ENCODE measurements around the gene DNAI4.
A peak's percentile ranks its signal among the peaks of the same experiment; 100 is the strongest.
"Not testable (repeated sequence)": the region's sequence is repeated elsewhere in the genome, so short reads cannot be mapped to it uniquely, and the experiment has no call there.

DNAI4 gene

DNA sequence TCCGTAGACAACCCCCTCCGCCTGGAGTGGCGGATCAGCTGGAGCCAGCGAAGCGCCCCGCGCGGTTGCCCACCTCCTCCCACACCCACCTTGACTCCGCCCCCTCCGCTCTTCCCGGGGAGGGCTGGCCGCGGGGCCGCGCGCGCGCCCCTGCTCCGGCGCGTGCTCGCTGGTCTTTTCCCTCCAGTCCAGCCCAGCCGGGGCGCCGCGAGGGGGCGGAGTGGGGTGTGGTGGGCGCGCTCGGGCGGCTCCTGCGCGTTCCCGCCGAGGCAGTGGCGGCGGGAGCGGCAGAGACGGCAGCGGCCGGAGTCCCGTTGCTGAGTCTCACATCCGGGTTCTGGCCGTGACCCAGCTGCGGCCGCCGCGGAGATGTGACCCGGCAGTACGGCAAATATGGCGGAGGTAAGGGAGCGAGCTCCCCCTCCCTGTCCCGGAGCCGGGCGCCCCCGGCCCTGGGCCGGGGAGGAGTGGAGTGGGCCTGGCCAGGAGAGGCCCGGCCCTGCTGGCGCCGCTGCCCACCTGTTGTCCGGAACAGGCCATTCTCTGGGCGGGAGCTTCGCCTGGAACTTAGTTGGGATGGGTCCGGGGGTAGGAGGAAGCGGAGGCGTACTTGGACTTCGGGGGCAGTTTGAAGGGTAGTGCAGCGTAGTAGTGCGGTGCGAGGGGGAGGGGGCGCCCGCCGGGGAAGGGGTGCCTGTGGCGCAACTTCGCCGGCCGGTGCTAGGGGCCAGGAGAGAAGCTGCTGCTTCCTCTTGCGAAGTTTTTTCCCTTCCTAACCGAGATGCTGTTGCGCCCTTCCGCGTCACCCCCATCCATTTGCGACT lies 5.6 kb upstream of the DNAI4 start:
- peak; percentile 65 for DNase-seq (ENCODE audit: insufficient read length, low spot score)
- peak; percentile 78 for FAIRE-seq

DNA sequence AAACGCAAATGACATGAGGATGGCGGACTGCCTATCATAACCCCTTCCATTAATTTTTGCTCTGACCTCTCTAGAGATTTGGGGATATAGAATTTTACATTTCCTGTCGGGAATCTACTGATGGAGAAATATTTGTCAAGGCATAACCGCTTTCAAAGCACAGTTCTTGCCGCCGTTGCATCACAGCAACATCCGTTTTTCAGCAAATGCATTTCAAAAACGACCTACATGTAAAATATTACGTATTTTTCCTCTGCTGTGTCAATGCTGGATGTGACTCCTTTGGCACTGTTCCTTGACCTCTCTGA lies 5.0 kb upstream of the DNAI4 start:
- FAIRE-seq, result peak; percentile 18
- DNase-seq (ENCODE audit: insufficient read length, low spot score), result no peak

- FAIRE-seq (peak; percentile 31), DNase-seq (ENCODE audit: insufficient read length, low spot score) (no peak)
These were observed 4.6 kb upstream of the DNAI4 start for GRCh38 chr1:66929146-66929688.

DNA sequence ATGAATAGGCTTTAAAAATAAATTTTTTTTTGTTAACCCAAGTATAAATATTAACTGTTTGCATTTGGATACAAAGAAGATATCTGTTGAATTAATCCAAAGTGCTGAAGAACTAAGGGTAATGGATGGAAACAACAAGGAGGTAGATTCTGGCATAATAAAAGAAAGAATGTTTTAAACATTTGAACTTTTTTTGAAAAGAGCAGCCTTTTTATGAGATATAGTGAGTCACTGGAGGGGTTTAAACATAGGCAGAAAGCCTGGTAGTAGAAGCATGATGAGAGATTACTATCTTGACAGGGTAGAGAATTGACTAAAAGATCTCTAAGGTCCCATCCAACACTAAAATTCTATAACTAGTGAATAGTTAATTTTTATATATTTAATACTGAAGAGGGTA lies 2.9 kb upstream of the DNAI4 start:
- no peak for DNase-seq (ENCODE audit: insufficient read length, low spot score)
- FAIRE-seq, result no peak

GRCh38 chr1:66925944-66926343 lies 1.3 kb upstream of the DNAI4 start:
- DNase-seq (ENCODE audit: insufficient read length, low spot score) (no peak), FAIRE-seq (no peak)

DNA sequence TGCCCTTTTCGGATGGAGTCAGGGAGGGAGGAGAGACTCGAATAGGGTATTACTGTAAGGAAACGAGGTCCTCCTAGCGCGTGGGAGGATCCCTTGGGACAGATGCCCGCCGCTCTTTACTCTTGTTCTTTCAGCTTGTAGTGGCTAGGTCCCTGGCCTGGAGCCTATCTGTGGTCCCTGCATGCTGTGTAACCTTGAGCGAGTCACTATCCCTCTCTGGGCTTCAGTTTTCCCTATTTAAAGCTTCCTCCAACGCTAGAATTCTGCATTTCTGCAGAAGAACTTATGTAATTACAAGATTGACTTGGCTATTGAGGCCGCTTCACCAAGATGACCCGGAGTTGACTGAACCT lies 878 bp upstream of the DNAI4 start:
- DNase-seq (ENCODE audit: insufficient read length, low spot score) (no peak), FAIRE-seq (no peak)

DNA sequence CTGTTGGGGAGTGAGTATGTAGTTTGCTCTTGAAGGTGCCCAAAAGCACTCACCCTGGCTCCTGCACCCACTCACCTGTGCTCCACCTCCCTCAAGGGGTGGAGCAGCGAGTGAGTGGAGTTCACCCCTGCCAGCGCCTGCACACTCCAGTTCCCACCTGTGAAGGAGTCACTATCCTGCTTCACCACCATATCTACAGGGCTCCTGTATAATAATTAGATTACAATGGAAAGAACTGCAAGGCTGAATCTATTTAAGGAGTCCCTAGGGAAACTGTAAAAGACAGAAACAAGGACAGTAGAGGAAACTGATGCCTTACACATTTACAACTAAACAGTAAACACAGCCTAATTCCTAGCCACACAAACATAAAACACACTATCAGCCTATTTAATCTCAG lies 4.1 kb downstream of the DNAI4 start:
- FAIRE-seq (no peak), DNase-seq (ENCODE audit: insufficient read length, low spot score) (no peak)

DNA sequence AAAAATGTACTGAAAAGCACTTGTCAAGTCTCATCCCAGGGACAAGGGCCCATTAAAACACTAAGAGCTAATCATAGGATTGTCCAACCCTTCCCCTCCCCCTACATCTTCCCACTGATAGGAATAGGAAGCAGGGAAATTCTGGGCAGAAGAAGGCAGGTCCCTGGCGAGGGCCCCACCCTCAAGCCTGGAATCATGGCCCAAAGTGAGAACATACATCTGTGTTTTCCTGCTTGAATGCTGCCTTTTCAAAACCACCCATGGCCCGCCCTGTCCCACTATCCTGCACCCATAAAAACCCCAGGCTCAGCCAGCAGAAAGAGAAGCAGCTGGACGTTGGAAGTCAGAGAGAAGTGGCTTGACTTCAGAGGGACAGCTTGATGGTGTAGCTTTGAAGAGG lies 4.8 kb downstream of the DNAI4 start:
- DNase-seq (ENCODE audit: insufficient read length, low spot score), result no peak
- no peak for FAIRE-seq

- DNase-seq (ENCODE audit: insufficient read length, low spot score), result no peak
- no peak for FAIRE-seq
These were observed 5.6 kb downstream of the DNAI4 start for GRCh38 chr1:66919063-66919462.

- DNase-seq (ENCODE audit: insufficient read length, low spot score), result no peak
- FAIRE-seq, result no peak
These were observed 7.2 kb downstream of the DNAI4 start for GRCh38 chr1:66917476-66917875.

DNA sequence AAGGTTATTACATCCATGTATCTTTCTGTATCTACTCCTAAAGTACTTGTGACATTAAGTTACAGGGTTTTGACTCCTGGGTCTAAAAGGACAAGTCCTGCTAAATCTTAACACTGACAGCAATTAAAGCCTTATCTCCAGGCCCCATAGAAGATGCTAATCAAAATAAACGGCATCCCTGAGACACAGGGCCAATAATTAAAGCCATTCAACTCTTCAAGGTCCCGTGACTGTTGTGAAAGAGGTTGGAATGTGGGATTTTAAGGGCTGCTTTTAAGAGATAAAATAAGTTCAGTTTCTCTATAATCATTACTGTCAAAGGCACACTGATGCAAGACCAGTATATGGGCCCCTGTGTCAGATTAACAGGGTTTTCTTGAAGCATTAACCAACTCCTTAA lies 8.3 kb downstream of the DNAI4 start:
- DNase-seq (ENCODE audit: insufficient read length, low spot score) (no peak), FAIRE-seq (no peak)

- FAIRE-seq; DNase-seq (ENCODE audit: insufficient read length, low spot score): not testable (repeated sequence)
These were observed 9.5 kb downstream of the DNAI4 start for GRCh38 chr1:66915203-66915602.

- FAIRE-seq (no peak), DNase-seq (ENCODE audit: insufficient read length, low spot score) (no peak)
These were observed 30.9 kb downstream of the DNAI4 start for GRCh38 chr1:66893712-66894111.

GRCh38 chr1:66890621-66891020 lies 34.0 kb downstream of the DNAI4 start:
- no peak for FAIRE-seq
- no peak for DNase-seq (ENCODE audit: insufficient read length, low spot score)

DNA sequence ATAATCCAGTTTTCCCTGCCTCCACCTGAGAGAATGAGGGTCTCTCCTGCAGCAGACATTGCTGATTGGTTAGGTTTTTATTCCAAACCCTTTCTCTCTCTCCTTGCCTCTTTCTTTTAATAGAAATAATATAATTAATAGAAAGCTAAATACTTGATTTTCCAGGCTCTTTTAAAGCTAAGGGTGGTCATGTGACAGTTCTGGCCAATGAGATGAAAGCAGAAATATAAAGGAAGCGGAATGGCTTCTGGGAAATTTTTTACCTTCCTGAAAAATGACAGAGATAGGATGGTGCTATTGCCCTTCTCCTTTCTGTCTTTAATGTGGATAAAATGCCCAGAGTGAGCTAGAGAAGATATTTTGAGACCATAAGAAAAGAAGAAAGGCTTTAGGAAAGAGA lies 35.6 kb downstream of the DNAI4 start:
- DNase-seq (ENCODE audit: insufficient read length, low spot score), result no peak
- FAIRE-seq, result no peak

DNA sequence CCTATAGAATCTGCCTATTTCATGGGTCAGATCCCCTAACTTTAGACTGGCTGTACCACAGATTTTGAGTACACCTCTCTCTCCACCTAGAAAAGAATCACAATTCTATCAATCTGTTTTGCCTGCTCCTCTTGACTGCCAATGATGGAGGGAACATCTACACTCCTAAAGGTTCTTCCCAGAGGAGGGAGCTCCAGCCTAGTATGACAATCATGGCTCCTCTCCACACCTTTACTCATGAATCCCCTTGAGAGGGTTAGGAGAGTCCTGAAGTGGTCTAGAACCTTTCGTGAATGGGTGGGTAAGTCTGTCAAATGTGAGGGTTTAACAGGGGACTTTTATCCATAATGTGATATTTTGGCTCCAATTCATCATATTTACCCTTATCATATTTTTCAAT lies 48.0 kb downstream of the DNAI4 start:
- FAIRE-seq, result no peak
- DNase-seq (ENCODE audit: insufficient read length, low spot score), result no peak

DNA sequence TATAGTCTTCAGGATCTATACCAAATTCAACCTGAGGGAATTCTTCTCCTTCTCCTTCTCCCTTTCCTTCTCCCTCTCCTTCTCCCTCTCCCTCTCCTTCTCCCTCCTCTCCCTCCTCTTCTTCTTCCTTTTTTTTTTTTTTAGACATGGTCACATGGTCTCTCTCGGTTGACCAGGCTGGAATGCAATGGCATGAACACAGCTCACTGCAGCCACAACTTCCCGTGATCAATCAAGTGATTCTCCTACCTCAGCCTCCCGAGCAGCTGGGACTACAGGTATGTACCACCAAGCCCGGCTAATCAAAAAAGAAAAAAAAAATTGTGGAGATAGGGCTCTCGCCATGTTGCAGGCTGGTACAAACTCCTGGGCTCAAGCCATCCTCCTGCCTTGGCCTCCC lies 51.5 kb downstream of the DNAI4 start:
- DNase-seq (ENCODE audit: insufficient read length, low spot score), result no peak
- FAIRE-seq, result no peak

- not testable (repeated sequence) for DNase-seq (ENCODE audit: insufficient read length, low spot score); FAIRE-seq
These were observed 52.6 kb downstream of the DNAI4 start for GRCh38 chr1:66872024-66872423.

DNA sequence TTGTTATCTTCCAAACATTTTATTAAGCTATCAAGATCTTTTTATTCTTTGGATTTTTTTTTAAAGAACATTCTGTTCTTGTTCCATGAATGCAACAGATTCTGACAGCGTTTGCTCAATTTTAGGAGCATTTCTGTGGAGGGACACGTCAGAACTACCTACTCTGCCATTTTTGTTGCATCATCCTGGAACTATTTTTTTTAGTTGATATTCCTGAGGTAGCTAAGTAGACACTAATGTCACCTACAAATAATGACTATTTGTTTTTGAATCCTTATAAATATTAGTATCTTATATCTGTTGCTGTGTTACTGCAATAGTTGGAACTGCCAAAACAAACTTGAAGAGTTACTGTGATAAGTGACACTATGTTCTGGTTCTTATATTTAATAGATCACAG lies 57.2 kb downstream of the DNAI4 start:
- DNase-seq (ENCODE audit: insufficient read length, low spot score) (no peak), FAIRE-seq (no peak)

DNA sequence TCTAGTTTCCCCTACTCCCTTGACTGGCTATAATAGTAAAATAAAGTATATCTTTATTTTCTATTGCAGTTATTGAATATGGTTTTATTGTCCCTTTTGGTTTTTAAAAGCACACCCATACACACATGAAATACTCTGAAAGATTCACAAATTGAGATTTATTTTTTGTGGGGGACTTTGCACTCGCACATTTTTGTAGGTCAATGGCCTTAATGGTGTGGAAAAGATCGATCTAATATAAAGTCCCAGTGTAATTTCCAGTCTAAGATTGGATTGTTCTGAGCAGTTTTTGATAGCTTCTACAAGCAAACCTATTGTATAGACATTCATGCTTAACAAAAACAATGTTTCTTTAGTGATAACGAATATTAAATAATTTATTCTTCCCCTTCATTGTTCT lies 64.1 kb downstream of the DNAI4 start:
- DNase-seq (ENCODE audit: insufficient read length, low spot score) (no peak), FAIRE-seq (no peak)

DNA sequence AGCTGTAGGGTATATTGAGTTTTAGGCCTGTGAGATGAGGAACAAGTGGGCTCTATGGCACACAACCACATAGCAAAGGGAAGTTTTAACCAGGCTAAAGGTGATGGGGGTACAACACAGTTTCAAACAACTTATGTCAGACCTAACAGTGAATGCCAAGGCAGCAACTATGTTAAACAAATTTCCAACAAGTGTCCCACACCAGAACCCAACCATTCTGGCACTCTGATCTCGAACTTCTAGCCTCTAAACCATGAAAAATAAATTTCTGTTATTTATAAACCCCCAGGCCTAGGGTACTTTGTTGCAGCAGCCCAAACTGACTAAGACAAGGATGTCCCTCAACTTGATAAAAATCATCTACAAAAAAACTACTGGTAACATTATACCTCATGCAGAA lies 71.3 kb downstream of the DNAI4 start:
- FAIRE-seq (no peak), DNase-seq (ENCODE audit: insufficient read length, low spot score) (no peak)

DNA sequence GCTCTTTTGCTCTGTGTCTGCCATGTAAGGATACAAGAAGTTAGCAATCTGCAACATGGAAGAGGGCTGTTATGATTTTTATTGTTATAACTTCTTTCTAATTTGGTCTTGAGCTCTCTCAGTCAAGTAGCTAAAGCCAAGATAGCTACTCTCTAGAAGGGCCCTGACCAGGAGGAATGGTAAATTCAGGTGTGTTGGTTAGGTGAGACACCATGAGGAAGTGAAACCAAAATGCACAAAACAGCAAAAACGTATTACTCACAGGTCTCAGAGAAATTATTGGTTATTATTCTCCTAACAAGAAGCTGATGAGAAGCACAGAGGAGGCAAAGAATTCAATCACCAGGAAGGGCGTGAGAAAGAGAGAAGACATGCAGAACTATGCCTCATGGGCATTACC lies 71.8 kb downstream of the DNAI4 start:
- no peak for FAIRE-seq
- DNase-seq (ENCODE audit: insufficient read length, low spot score), result no peak

DNA sequence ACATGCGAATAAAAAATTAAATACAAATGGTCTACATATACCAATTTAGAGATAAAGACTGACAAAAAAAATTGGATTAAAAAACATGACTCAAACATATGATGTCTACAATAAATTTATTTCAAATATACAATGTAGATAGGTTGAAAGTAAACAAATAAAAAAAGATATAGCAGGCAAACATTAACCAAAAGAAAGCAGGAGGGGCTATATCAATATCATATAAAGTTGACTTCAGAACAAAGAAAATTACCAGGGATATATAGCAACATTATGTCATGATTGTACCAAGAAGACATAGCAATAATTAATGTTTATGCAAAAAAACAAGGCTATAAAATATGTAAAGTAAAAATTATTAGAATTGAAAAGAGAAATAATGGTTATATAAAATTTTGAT lies 73.7 kb downstream of the DNAI4 start:
- DNase-seq (ENCODE audit: insufficient read length, low spot score) (no peak), FAIRE-seq (no peak)
